HepG2 (cell line): ENCODE measurements around the gene ZNF106. TPM values are rescaled to one million over a fixed set of nuclear protein-coding genes. Genes with fewer than 3 reads are reported as not detected.

Experiments
- ATAC-seq: fragments of 200-7000 bp; cut with Tn5 transposase; 3 replicates; pipeline ENCODE4 v1.9.1; 2020; ENCODE audit warnings: mild to moderate bottlenecking, moderate library complexity
- BruUV-seq: library from RNA; stranded (reverse); fragments of 400-500 nt; replicated peaks from 2 replicates; lab custom pipeline; 2021; lab: Mats Ljungman, UMichigan
- CTCF ChIA-PET: fragments of 300-600 bp; formaldehyde crosslinking; extraction: SDS; loops from one replicate; lab custom pipeline; 2021; ENCODE audit warnings: low total read pairs, inconsistent platforms, low intra/inter-chr PET ratio; lab: Yijun Ruan, JAX
- POLR2A ChIA-PET: fragments of 350-600 bp; sonication (Branson Sonifier 250); formaldehyde crosslinking; loops from one replicate; lab custom pipeline; 2020; ENCODE audit warnings: antibody characterized with exemption, inconsistent platforms; lab: Yijun Ruan, JAX
- DNase-seq: peaks from one replicate; pipeline ENCODE4 v3.0.0-alpha.2; 2015; ENCODE audit warnings: low spot score
- FAIRE-seq: peaks from 3 replicates; lab custom pipeline; 2011; peaks lifted over from hg19 to GRCh38; lab: Jason Lieb, UNC
- H2AFZ ChIP-seq: one replicate; pipeline ENCODE4 v1.6.1; 2011; ENCODE audit warnings: low read length, inconsistent platforms
- H3K27ac ChIP-seq: fragments of 300-600 bp; 3 replicates; pipeline ENCODE4 v1.8.0; 2011; ENCODE audit warnings: mixed run types, mild to moderate bottlenecking, mixed read lengths, low read length, inconsistent platforms; ENCODE audit not compliant: insufficient read depth; ENCODE audit errors: extremely low read length
- H3K27me3 ChIP-seq, 2 experiments: fragments of 200-600 bp in 1 of 2; 2 replicates in 1 of 2; 3 replicates in 1 of 2; pipeline versions ENCODE4 v1.6.0 to v1.8.0; 2011; ENCODE audit warnings: low read length in 2 of 2, mild to moderate bottlenecking in 2 of 2, moderate library complexity in 2 of 2, inconsistent platforms in 1 of 2; ENCODE audit not compliant: insufficient read depth in 2 of 2, control insufficient read depth in 1 of 2
- H3K36me3 ChIP-seq, 2 experiments: fragments of 200-600 bp in 1 of 2; replicated peaks in 1 of 2; 2 replicates in 1 of 2; 3 replicates in 1 of 2; pipeline versions ENCODE4 v1.5.1 to v1.8.0; 2011; ENCODE audit warnings: low read length in 2 of 2, inconsistent platforms in 1 of 2; ENCODE audit not compliant: insufficient read depth in 2 of 2, control insufficient read depth in 1 of 2
- H3K4me1 ChIP-seq: 2 replicates; pipeline ENCODE4 v1.5.1; 2012; ENCODE audit warnings: low read length, inconsistent platforms; ENCODE audit not compliant: insufficient read depth
- H3K4me2 ChIP-seq: 2 replicates; pipeline ENCODE4 v1.6.0; 2011; ENCODE audit warnings: low read depth, low read length, inconsistent platforms
- H3K4me3 ChIP-seq, 3 experiments: fragments of 200-600 bp in 1 of 3; sonication (generic), shearing (Covaris generic) in 1 of 3; replicated peaks in 1 of 3; 2 replicates each; pipeline ENCODE4 v1.5.1; 2011 to 2016; ENCODE audit warnings: low read length in 3 of 3, inconsistent platforms in 2 of 3, low read depth in 2 of 3, mild to moderate bottlenecking in 2 of 3, control low read depth in 1 of 3, mixed read lengths in 1 of 3; ENCODE audit not compliant: insufficient read depth in 1 of 3
- H3K79me2 ChIP-seq: one replicate; pipeline ENCODE4 v1.6.1; 2011; ENCODE audit warnings: low read length, inconsistent platforms; ENCODE audit not compliant: insufficient read depth
- H3K9ac ChIP-seq: 2 replicates; pipeline ENCODE4 v1.6.0; 2011; ENCODE audit warnings: mild to moderate bottlenecking, low read depth, low read length, inconsistent platforms; ENCODE audit not compliant: insufficient read depth
- H3K9me3 ChIP-seq: 2 replicates; pipeline ENCODE4 v1.5.1; 2012; ENCODE audit warnings: mild to moderate bottlenecking, low read length
- H4K20me1 ChIP-seq: 2 replicates; pipeline ENCODE4 v1.6.0; 2011; ENCODE audit warnings: inconsistent platforms, mild to moderate bottlenecking, low read length, moderate library complexity; ENCODE audit not compliant: insufficient read depth
- ATF3 ChIP-seq: sonication (generic); formaldehyde crosslinking; IDR thresholded peaks from 2 replicates; pipeline ENCODE4 v1.4.0; 2020; ENCODE audit warnings: missing genetic modification reagents
- CREB3 ChIP-seq: sonication (generic); formaldehyde crosslinking; IDR thresholded peaks from 2 replicates; pipeline ENCODE4 v1.5.0; 2020; ENCODE audit warnings: missing genetic modification reagents
- DNMT3B ChIP-seq: conservative IDR thresholded peaks from 2 replicates; pipeline ENCODE4 v1.6.1; 2016; ENCODE audit warnings: missing biosample characterization, control low read depth
- HDAC6 ChIP-seq: fragments of 200-600 bp; sonication (generic); IDR thresholded peaks from 2 replicates; pipeline ENCODE4 v1.7.0; 2017; ENCODE audit warnings: mild to moderate bottlenecking, antibody characterized with exemption, low read length, low read depth
- IKZF5 ChIP-seq: IDR thresholded peaks from 2 replicates; pipeline ENCODE4 v1.6.1; 2018; ENCODE audit warnings: missing genetic modification reagents, mild to moderate bottlenecking, missing compliant biosample characterization
- MIER2 ChIP-seq: IDR thresholded peaks from 2 replicates; pipeline ENCODE4 v1.6.1; 2016; ENCODE audit warnings: missing biosample characterization, missing genetic modification reagents
- MXD3 ChIP-seq: IDR thresholded peaks from 2 replicates; pipeline ENCODE4 v1.6.1; 2016; ENCODE audit warnings: mild to moderate bottlenecking, missing biosample characterization, missing genetic modification reagents
- PAX8 ChIP-seq: sonication (generic); formaldehyde crosslinking; IDR thresholded peaks from 2 replicates; pipeline ENCODE4 v1.8.0; 2022; ENCODE audit warnings: mild to moderate bottlenecking, missing genetic modification reagents, borderline replicate concordance
- SIN3A ChIP-seq: IDR thresholded peaks from 2 replicates; pipeline ENCODE4 v1.6.1; 2011; ENCODE audit warnings: low read depth, mild to moderate bottlenecking, control low read depth, low read length, borderline replicate concordance
- TCF7L2 ChIP-seq: IDR thresholded peaks from 2 replicates; pipeline ENCODE4 v1.6.1; 2011; ENCODE audit warnings: mild to moderate bottlenecking, low read depth, low read length, moderate library complexity
- ZKSCAN8 ChIP-seq: IDR thresholded peaks from 2 replicates; pipeline ENCODE4 v1.6.1; 2016; ENCODE audit warnings: borderline replicate concordance, missing genetic modification reagents, missing compliant biosample characterization
- ZNF446 ChIP-seq: sonication (generic); formaldehyde crosslinking; IDR thresholded peaks from 2 replicates; pipeline ENCODE4 v1.5.0; 2020; ENCODE audit warnings: mild to moderate bottlenecking, missing genetic modification reagents
- ZNF761 ChIP-seq: sonication (generic); formaldehyde crosslinking; conservative IDR thresholded peaks from 2 replicates; pipeline ENCODE4 v1.4.0; 2020; ENCODE audit warnings: mild to moderate bottlenecking, missing genetic modification reagents
- ZNF816 ChIP-seq: sonication (generic); formaldehyde crosslinking; IDR thresholded peaks from 2 replicates; pipeline ENCODE4 v1.8.0; 2022; ENCODE audit warnings: missing genetic modification reagents, mild to moderate bottlenecking, borderline replicate concordance
- ZNF878 ChIP-seq: sonication (generic); formaldehyde crosslinking; IDR thresholded peaks from 2 replicates; pipeline ENCODE4 v1.8.1; 2023; ENCODE audit warnings: mild to moderate bottlenecking, missing genetic modification reagents, moderate library complexity
- ZSCAN29 ChIP-seq: sonication (generic); formaldehyde crosslinking; conservative IDR thresholded peaks from 2 replicates; pipeline ENCODE4 v1.4.0; 2020; ENCODE audit warnings: mild to moderate bottlenecking, missing genetic modification reagents
- WGBS: methylation state at CpG from one replicate; pipeline ENCODE4 v1.1.6; 2017; ENCODE audit warnings: low lambda C conversion rate; 5-methylcytosine and 5-hydroxymethylcytosine counted together
- in situ Hi-C: cut with HindIII; loops from 2 replicates; pipeline ENCODE4 v1.10.0; 2017; ENCODE audit warnings: low pct_unique_long_range_greater_than_20kb; ENCODE audit not compliant: extremely low pct_ligation_motif_present
- intact Hi-C: fragments of 100-400 bp; cut with micrococcal nuclease; formaldehyde crosslinking; loops from one replicate; pipeline ENCODE4 v1.10.0; 2022; ENCODE audit not compliant: unreplicated experiment
- polyA plus RNA-seq, 8 experiments: library from polyadenylated mRNA; depleted of rRNA in 3 of 8; stranded (reverse) in 7 of 8; unstranded in 1 of 8; fragments of >200 nt; fragmentation: Illumina TruSeq in 4 of 8; extraction: Trizol in 4 of 8; gene quantifications; 2 replicates each; pipeline versions ENCODE4 v1.2.1 to v1.2.3, GENCODE V29; 2011 to 2016; ENCODE audit warnings: low read depth in 4 of 8, missing spikeins in 1 of 8, mixed read lengths in 1 of 8; ENCODE audit not compliant: insufficient read depth in 1 of 8
- total RNA-seq, 5 experiments: library from RNA; depleted of rRNA; stranded (reverse); fragments of >200 nt; fragmentation: Illumina TruSeq; extraction: Trizol; gene quantifications; 2 replicates each; pipeline ENCODE4 v1.2.3, GENCODE V29; 2016; ENCODE audit warnings: low read depth in 1 of 5
- TF ChIP-seq, protein P1 (sequence below): sonication (generic); formaldehyde crosslinking; IDR thresholded peaks from 2 replicates; pipeline ENCODE4 v1.8.0; 2022; ENCODE audit warnings: missing genetic modification reagents, low read depth, mild to moderate bottlenecking, borderline replicate concordance
- TF ChIP-seq, protein P2 (sequence below): sonication (generic); formaldehyde crosslinking; IDR thresholded peaks from 2 replicates; pipeline ENCODE4 v1.8.1; 2023; ENCODE audit warnings: missing genetic modification reagents, mild to moderate bottlenecking, borderline replicate concordance
- TF ChIP-seq, protein P3 (sequence below): sonication (generic); formaldehyde crosslinking; IDR thresholded peaks from 2 replicates; pipeline ENCODE4 v1.8.0; 2022; ENCODE audit warnings: missing genetic modification reagents, mild to moderate bottlenecking, inconsistent platforms, borderline replicate concordance

The ZNF106 gene
- total and polyA plus RNA-seq, 2 of the 13 experiments (the other 11 are each of a cell fraction or from before 2014, with no cell fraction given): 12.5 to 35.1 TPM

DNA sequence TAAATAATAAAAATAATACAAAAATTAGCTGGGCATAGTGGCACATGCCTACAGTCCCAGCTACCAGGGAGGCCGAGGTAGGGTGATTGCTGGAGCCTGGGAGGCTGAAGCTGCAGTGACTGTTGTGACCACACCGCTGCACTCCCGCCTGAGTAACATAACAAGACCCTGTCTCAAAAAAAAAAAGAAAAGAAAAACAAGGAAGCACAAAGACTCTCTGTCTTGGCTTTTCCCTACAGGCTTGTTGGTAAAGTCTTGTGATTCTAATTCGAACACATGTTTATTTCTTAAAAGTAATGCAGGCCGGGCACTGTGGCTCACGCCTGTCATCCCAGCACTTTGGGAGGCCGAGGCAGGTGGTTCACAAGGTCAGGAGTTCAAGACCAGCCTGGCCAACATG, 71.6 kb downstream of the ZNF106 start (continued):
- TF ChIP-seq, protein P1, sequence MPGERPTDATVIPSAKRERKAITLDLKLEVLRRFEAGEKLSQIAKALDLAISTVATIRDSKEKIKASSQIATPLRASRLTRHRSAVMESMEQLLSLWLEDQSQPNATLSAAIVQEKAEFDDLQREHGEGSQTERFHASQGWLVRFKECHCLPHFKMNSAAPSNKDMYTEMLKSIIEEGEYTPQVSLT (CRISPR knock-in tag): no peak
- TF ChIP-seq ZNF816 (CRISPR knock-in tag) (no peak), DNMT3B (CRISPR knock-in tag) (no peak), ZNF761 (CRISPR knock-in tag) (no peak), ZNF446 (CRISPR knock-in tag) (no peak), ZNF878 (CRISPR knock-in tag) (no peak), SIN3A (no peak), MIER2 (CRISPR knock-in tag) (no peak), HDAC6 (no peak)
- TF ChIP-seq, protein P2, sequence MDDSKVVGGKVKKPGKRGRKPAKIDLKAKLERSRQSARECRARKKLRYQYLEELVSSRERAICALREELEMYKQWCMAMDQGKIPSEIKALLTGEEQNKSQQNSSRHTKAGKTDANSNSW (CRISPR knock-in tag): no peak
- TF ChIP-seq, protein P3, sequence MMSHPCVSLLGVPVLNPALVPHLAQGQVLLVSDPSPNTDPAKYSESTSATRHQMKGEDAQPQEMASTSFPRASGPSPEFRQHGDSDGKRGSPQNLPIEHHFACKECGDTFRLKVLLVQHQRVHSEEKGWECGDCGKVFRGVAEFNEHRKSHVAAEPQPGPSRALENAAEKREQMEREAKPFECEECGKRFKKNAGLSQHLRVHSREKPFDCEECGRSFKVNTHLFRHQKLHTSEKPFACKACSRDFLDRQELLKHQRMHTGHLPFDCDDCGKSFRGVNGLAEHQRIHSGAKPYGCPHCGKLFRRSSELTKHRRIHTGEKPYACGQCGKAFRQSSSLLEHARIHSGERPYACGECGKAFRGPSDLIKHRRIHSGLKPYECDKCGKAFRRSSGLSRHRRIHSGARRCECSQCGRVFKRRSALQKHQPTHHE (CRISPR knock-in tag): no peak

- intact Hi-C loops (no loop called here), in situ Hi-C loops (no loop called here)
- FAIRE-seq: no peak
- no peak overlapping the region for H2AFZ ChIP-seq
- H3K79me2 ChIP-seq: no peaks in the 10 kb centered on the region
- ChIA-PET POLR2A (no interaction called here), CTCF (no interaction called here)
- DNase-seq: no peak
- H3K36me3 ChIP-seq: peaks cover 7 to 55% of the 10 kb centered on the region in 2 experiments
- WGBS: 92% methylated on average over 2 of the region's 2 CpGs
- BruUV-seq: no TSS peak
- no peaks in the 10 kb centered on the region for H3K9me3 ChIP-seq
- no peaks in the 10 kb centered on the region for H3K27me3 ChIP-seq
- H3K27ac ChIP-seq: no peak overlapping the region
- peaks cover 6% of the 10 kb centered on the region; the same call in 1 of the 2 replicates for H3K4me1 ChIP-seq
- ATAC-seq: no peak
- H4K20me1 ChIP-seq: no peaks in the 10 kb centered on the region
- no peak overlapping the region for H3K9ac ChIP-seq
- no peak overlapping the region for H3K4me3 ChIP-seq
- no peak overlapping the region for H3K4me2 ChIP-seq
- no peak for TF ChIP-seq TCF7L2
- TF ChIP-seq PAX8 (CRISPR knock-in tag): no peak
- no peak for TF ChIP-seq ZKSCAN8 (CRISPR knock-in tag)
- no peak for TF ChIP-seq ATF3 (CRISPR knock-in tag)
- TF ChIP-seq IKZF5 (CRISPR knock-in tag): no peak
- no peak for TF ChIP-seq CREB3
- no peak for TF ChIP-seq MXD3 (CRISPR knock-in tag)
- TF ChIP-seq ZSCAN29 (CRISPR knock-in tag): no peak
These were observed 77.0 kb downstream of the ZNF106 start for GRCh38 chr15:42413920-42414319.
